HG03175 (cell line): ENCODE data around the gene LILRA2.
"Not testable (repeated sequence)": the region's sequence is repeated elsewhere in the genome, so short reads cannot be mapped to it uniquely, and the experiment has no call there.

ENCODE experiments used
- ATAC-seq: cut with Tn5 transposase; IDR thresholded peaks from one replicate; pipeline ENCODE4 v1.9.1; 2021; ENCODE audit warnings: mild to moderate bottlenecking, moderate library complexity; ENCODE audit not compliant: unreplicated experiment

Gene LILRA2

GRCh38 chr19:54608205-54608604, 34.6 kb downstream of the LILRA2 start:
- no peak for ATAC-seq

GRCh38 chr19:54608792-54609191, 35.2 kb downstream of the LILRA2 start:
- ATAC-seq: no peak

GRCh38 chr19:54609356-54609791, 35.8 kb downstream of the LILRA2 start:
- ATAC-seq: no peak

- ATAC-seq: no peak
Measured at GRCh38 chr19:54612428-54612827, 38.8 kb downstream of the LILRA2 start.

GRCh38 chr19:54614726-54615125, 41.1 kb downstream of the LILRA2 start:
- no peak for ATAC-seq

GRCh38 chr19:54616057-54616456, 42.5 kb downstream of the LILRA2 start:
- no peak for ATAC-seq

GRCh38 chr19:54616821-54617560, 43.4 kb downstream of the LILRA2 start:
- ATAC-seq: peak; percentile 86

- no peak for ATAC-seq
Measured at GRCh38 chr19:54620464-54620863, 46.9 kb downstream of the LILRA2 start.

- no peak for ATAC-seq
Measured at GRCh38 chr19:54622431-54622830, 48.8 kb downstream of the LILRA2 start.

GRCh38 chr19:54624234-54624633, 50.6 kb downstream of the LILRA2 start:
- not testable (repeated sequence) for ATAC-seq

- peak; percentile 49 for ATAC-seq
Measured at GRCh38 chr19:54624934-54625730, 51.5 kb downstream of the LILRA2 start.

GRCh38 chr19:54626757-54627156, 53.2 kb downstream of the LILRA2 start:
- ATAC-seq: no peak

GRCh38 chr19:54627912-54628311, 54.3 kb downstream of the LILRA2 start:
- ATAC-seq: not testable (repeated sequence)

GRCh38 chr19:54630262-54630661, 56.7 kb downstream of the LILRA2 start, which contains the start of gene LILRB1:
LILRB1 (plus strand) TSS chr19:54630484; CDS start chr19:54631074, 590 bp downstream.
- not testable (repeated sequence) for ATAC-seq

GRCh38 chr19:54630782-54631181, 57.2 kb downstream of the LILRA2 start:
- ATAC-seq: no peak

- ATAC-seq: not testable (repeated sequence)
Measured at GRCh38 chr19:54631489-54632337, 58.1 kb downstream of the LILRA2 start.

- ATAC-seq: not testable (repeated sequence)
Measured at GRCh38 chr19:54632517-54632916, 58.9 kb downstream of the LILRA2 start.

GRCh38 chr19:54633401-54633800, 59.8 kb downstream of the LILRA2 start:
- no peak for ATAC-seq

GRCh38 chr19:54636081-54636480, 62.5 kb downstream of the LILRA2 start:
- not testable (repeated sequence) for ATAC-seq

GRCh38 chr19:54638683-54639082, 65.1 kb downstream of the LILRA2 start:
- no peak for ATAC-seq
